Measurements from ENCODE around the gene PCDHA8.
"Not testable (repeated sequence)": the region's sequence is repeated elsewhere in the genome, so short reads cannot be mapped to it uniquely, and the experiment has no call there.

Gene PCDHA8

GRCh38 chr5:140875085-140876065 lies 34.4 kb downstream of the PCDHA8 start, which contains the start of gene PCDHA12:
Gene PCDHA12, plus strand, starts transcription at chr5:140875308. Its CDS starts 165 bp downstream, at chr5:140875473.
- no peak for DNase-seq (ENCODE audit: low read depth)

GRCh38 chr5:140876541-140877261 lies 35.7 kb downstream of the PCDHA8 start:
- not testable (repeated sequence) for DNase-seq (ENCODE audit: low read depth)

DNA sequence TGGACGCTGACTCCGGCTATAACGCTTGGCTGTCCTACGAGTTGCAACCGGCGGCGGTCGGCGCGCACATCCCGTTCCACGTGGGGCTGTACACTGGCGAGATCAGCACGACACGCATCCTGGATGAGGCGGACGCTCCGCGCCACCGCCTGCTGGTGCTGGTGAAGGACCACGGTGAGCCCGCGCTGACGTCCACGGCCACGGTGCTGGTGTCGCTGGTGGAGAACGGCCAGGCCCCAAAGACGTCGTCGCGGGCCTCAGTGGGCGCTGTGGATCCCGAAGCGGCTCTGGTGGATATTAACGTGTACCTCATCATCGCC lies 36.2 kb downstream of the PCDHA8 start:
- no peak for DNase-seq (ENCODE audit: low read depth)

DNA sequence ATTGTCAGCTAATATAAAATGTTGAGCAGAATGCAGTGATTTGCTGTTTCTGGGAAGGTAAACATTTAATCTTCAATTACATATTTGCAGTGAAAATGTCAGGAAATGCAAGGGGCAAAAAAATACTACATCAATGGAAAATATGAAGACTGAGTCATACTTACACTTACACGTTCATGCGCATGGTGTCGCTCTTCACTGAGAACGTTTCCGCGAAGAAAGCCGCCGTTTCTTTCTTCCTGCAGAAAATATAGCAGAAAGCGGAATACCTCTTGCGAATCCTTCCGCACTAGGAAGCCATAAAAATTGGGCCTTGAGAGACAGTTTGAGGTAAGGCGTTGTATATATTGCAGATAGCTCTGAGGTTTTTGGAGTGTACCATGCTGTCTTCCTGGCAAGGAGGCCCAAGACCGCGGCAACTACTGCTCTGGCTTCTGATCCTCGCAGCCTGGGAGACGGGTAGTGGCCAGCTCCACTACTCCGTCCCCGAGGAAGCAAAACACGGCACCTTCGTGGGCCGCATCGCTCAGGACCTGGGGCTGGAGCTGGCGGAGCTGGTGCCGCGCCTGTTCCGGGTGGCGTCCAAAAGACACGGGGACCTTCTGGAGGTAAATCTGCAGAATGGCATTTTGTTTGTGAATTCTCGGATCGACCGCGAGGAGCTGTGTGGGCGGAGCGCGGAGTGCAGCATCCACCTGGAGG lies 41.1 kb downstream of the PCDHA8 start, which contains the start of gene PCDHA13:
PCDHA13 (plus strand) TSS at position 236 of the 702 bp plus-strand sequence; CDS start at position 381, 145 bp downstream.
- DNase-seq (ENCODE audit: low read depth) = no peak

DNA sequence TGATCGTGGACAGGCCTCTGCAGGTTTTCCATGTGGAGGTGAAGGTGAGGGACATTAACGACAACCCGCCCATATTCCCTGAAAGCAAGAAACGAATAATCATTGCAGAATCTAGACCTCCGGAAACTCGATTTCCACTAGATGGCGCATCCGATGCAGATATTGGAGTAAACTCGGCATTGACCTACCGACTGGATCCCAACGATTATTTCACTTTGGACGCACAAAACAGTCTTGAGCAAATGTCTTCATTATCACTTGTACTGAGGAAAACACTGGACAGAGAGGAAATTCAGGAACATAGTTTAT lies 41.6 kb downstream of the PCDHA8 start:
- DNase-seq (ENCODE audit: low read depth) = no peak

DNA sequence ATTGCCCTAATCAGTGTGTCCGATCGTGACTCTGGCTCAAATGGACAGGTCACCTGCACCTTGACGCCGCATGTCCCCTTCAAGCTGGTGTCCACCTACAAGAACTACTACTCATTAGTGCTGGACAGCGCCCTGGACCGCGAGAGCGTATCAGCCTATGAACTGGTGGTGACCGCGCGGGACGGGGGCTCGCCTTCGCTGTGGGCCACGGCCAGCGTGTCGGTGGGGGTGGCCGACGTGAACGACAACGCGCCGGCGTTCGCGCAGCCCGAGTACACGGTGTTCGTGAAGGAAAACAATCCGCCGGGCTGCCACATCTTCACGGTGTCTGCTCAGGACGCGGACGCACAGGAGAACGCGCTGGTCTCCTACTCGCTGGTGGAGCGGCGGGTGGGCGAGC lies 42.4 kb downstream of the PCDHA8 start:
- DNase-seq (ENCODE audit: low read depth) = no peak

- no peak for DNase-seq (ENCODE audit: low read depth)
These were observed 43.1 kb downstream of the PCDHA8 start for GRCh38 chr5:140883927-140884697.

Measured in stimulated activated CD8-positive, alpha-beta memory T cell treated with anti-CD3 and anti-CD28 coated beads, Interleukin-7, amount 100 ng/mL, for 24 hours (primary cell).